CD4-positive, alpha-beta memory T cell (primary cell): ENCODE measurements around the gene OR10P1. TPM values are rescaled to one million over a fixed set of nuclear protein-coding genes. Genes with fewer than 3 reads are reported as not detected.
"Not testable (repeated sequence)": the region's sequence is repeated elsewhere in the genome, so short reads cannot be mapped to it uniquely, and the experiment has no call there.

Source experiments
- CTCF ChIA-PET: fragments of 350-600 bp; sonication (Branson Sonifier 250); formaldehyde crosslinking; loops from one replicate; lab custom pipeline; 2021; ENCODE audit warnings: inconsistent platforms; ENCODE audit not compliant: partially characterized antibody; lab: Charles Lee
- POLR2A ChIA-PET: fragments of 350-600 bp; sonication (Branson Sonifier 250); formaldehyde crosslinking; loops from one replicate; lab custom pipeline; 2021; ENCODE audit not compliant: partially characterized antibody; lab: Charles Lee
- DNase-seq, 5 donors: peaks; one replicate each; pipeline versions ENCODE4 v3.0.0 to v3.0.0-alpha.2; 2020 to 2022; ENCODE audit warnings: mixed read lengths in 1 of 5
- H3K27ac ChIP-seq: one replicate; pipeline ENCODE4 v1.7.0; 2013; ENCODE audit warnings: low read depth, low read length
- H3K27me3 ChIP-seq: 2 replicates; pipeline ENCODE4 v1.7.0; 2013; ENCODE audit warnings: mild to moderate bottlenecking, low read length, moderate library complexity; ENCODE audit not compliant: insufficient read depth
- H3K36me3 ChIP-seq: 2 replicates; pipeline ENCODE4 v1.7.0; 2013; ENCODE audit warnings: mild to moderate bottlenecking, low read length, moderate library complexity; ENCODE audit not compliant: insufficient read depth
- H3K4me1 ChIP-seq: 2 replicates; pipeline ENCODE4 v1.7.0; 2013; ENCODE audit warnings: mild to moderate bottlenecking, low read length, moderate library complexity; ENCODE audit not compliant: insufficient read depth
- H3K4me3 ChIP-seq, 2 donors: one replicate each; pipeline ENCODE4 v1.7.0; 2013; ENCODE audit warnings: low read length in 2 of 2, mild to moderate bottlenecking in 1 of 2
- H3K9me3 ChIP-seq, 2 donors: one replicate each; pipeline ENCODE4 v1.7.0; 2013; ENCODE audit warnings: low read length in 2 of 2, control low read depth in 1 of 2; ENCODE audit not compliant: control insufficient read depth in 1 of 2
- H3K27ac Mint-ChIP-seq, 7 donors: one replicate each; pipeline ENCODE4 v1.8.0; 2020 to 2021; ENCODE audit warnings: mixed read lengths in 7 of 7, mild to moderate bottlenecking in 6 of 7, inconsistent platforms in 3 of 7, moderate library complexity in 3 of 7
- H3K27me3 Mint-ChIP-seq, 2 donors: one replicate each; pipeline ENCODE4 v1.8.0; 2020 to 2021; ENCODE audit warnings: mixed read lengths in 2 of 2
- H3K36me3 Mint-ChIP-seq, 2 donors: one replicate each; pipeline ENCODE4 v1.8.0; 2020 to 2021; ENCODE audit warnings: mixed read lengths in 2 of 2, inconsistent platforms in 1 of 2, mild to moderate bottlenecking in 1 of 2
- H3K4me1 Mint-ChIP-seq, 4 donors: one replicate each; pipeline ENCODE4 v1.8.0; 2020 to 2021; ENCODE audit warnings: mixed read lengths in 4 of 4, mild to moderate bottlenecking in 1 of 4
- H3K4me3 Mint-ChIP-seq, 8 donors: one replicate each; pipeline ENCODE4 v1.8.0; 2020 to 2021; ENCODE audit warnings: mixed read lengths in 8 of 8, mild to moderate bottlenecking in 7 of 8, moderate library complexity in 6 of 8, inconsistent platforms in 3 of 8
- H3K9me3 Mint-ChIP-seq, 8 donors: one replicate each; pipeline ENCODE4 v1.8.0; 2020 to 2021; ENCODE audit warnings: mixed read lengths in 8 of 8, mild to moderate bottlenecking in 5 of 8, inconsistent platforms in 3 of 8, moderate library complexity in 1 of 8
- intact Hi-C: fragments of 100-400 bp; cut with micrococcal nuclease; formaldehyde crosslinking; loops from one replicate; pipeline ENCODE4 v1.15.1; 2023
- polyA plus RNA-seq, 2 donors: library from polyadenylated mRNA; unstranded; fragments of 300-500 nt; fragmentation: Illumina TruSeq; gene quantifications; one replicate each; pipeline ENCODE4 v1.2.3, GENCODE V29; 2021
- total RNA-seq, 2 experiments: library from RNA; stranded (reverse); gene quantifications; one replicate each; pipeline ENCODE4 v1.2.3, GENCODE V29; 2021

Gene OR10P1
- total and polyA plus RNA-seq, 4 experiments from 2014 or later = not detected

- H3K9me3 Mint-ChIP-seq, H3K36me3 ChIP-seq, H3K27ac ChIP-seq, H3K9me3 ChIP-seq, H3K4me3 ChIP-seq, CTCF ChIA-PET, POLR2A ChIA-PET, H3K4me3 Mint-ChIP-seq, H3K36me3 Mint-ChIP-seq, H3K27ac Mint-ChIP-seq, H3K27me3 ChIP-seq, H3K4me1 ChIP-seq, DNase-seq, intact Hi-C loops, H3K27me3 Mint-ChIP-seq: not testable (repeated sequence)
- H3K4me1 Mint-ChIP-seq = peaks cover 9 to 16% (median 12%) of the 10 kb centered on the region in 4 donors
Observed at GRCh38 chr12:55650620-55651298, 14.1 kb downstream of the OR10P1 start.

GRCh38 chr12:55651299-55651683 is 14.6 kb downstream of the OR10P1 start:
- POLR2A ChIA-PET = no interaction called here
- intact Hi-C loops = no loop called here

GRCh38 chr12:55652352-55652751 is 15.7 kb downstream of the OR10P1 start:
- H3K36me3 ChIP-seq = no peaks in the 10 kb centered on the region
- peaks cover 2% of the 10 kb centered on the region for H3K4me1 ChIP-seq
- DNase-seq = no peak
- no peaks in the 10 kb centered on the region for H3K9me3 ChIP-seq
- no peak overlapping the region for H3K4me3 ChIP-seq
- ChIA-PET CTCF (no interaction called here), POLR2A (no interaction called here)
- Mint-ChIP-seq H3K9me3 (peaks cover 0 to 2% (median 0%) of the 10 kb centered on the region in 8 donors), H3K36me3 (no peaks in the 10 kb centered on the region), H3K4me3 (no peak overlapping the region), H3K4me1 (peaks cover 0 to 6% (median 5%) of the 10 kb centered on the region in 4 donors), H3K27ac (no peak overlapping the region), H3K27me3 (no peaks in the 10 kb centered on the region)
- no peaks in the 10 kb centered on the region for H3K27me3 ChIP-seq
- H3K27ac ChIP-seq = no peak overlapping the region
- intact Hi-C loops = no loop called here

More at GRCh38 chr12:55651299-55651683, 14.6 kb downstream of the OR10P1 start:
- no peaks in the 10 kb centered on the region for H3K27me3 Mint-ChIP-seq
- peaks cover 5 to 11% (median 8%) of the 10 kb centered on the region in 4 donors for H3K4me1 Mint-ChIP-seq
- H3K4me1 ChIP-seq = peaks cover 7% of the 10 kb centered on the region
- no peak overlapping the region for H3K4me3 Mint-ChIP-seq
- no peak for DNase-seq
- H3K9me3 ChIP-seq = no peaks in the 10 kb centered on the region
- H3K27ac Mint-ChIP-seq = no peak overlapping the region
- H3K4me3 ChIP-seq = no peak overlapping the region
- CTCF ChIA-PET = no interaction called here
- H3K36me3 Mint-ChIP-seq = no peaks in the 10 kb centered on the region
- peaks cover 0 to 2% (median 0%) of the 10 kb centered on the region in 8 donors for H3K9me3 Mint-ChIP-seq
- H3K27me3 ChIP-seq = no peaks in the 10 kb centered on the region
- H3K36me3 ChIP-seq = no peaks in the 10 kb centered on the region
- no peak overlapping the region for H3K27ac ChIP-seq

GRCh38 chr12:55653031-55653430 is 16.3 kb downstream of the OR10P1 start:
- Histone ChIP-seq H3K4me1 (peaks cover 2% of the 10 kb centered on the region), H3K9me3 (no peaks in the 10 kb centered on the region), H3K27ac (no peak overlapping the region), H3K27me3 (no peaks in the 10 kb centered on the region), H3K4me3 (no peak overlapping the region), H3K36me3 (no peaks in the 10 kb centered on the region)
- POLR2A ChIA-PET = no interaction called here
- Mint-ChIP-seq H3K27me3 (no peaks in the 10 kb centered on the region), H3K27ac (peak overlapping the region in 1 of 7 donors; percentile 48), H3K4me1 (peaks cover 0 to 6% (median 5%) of the 10 kb centered on the region in 4 donors), H3K36me3 (no peaks in the 10 kb centered on the region), H3K4me3 (no peak overlapping the region), H3K9me3 (peaks cover 0 to 2% (median 0%) of the 10 kb centered on the region in 8 donors)
- intact Hi-C loops = no loop called here
- DNase-seq = peak in 1 of 5 donors; percentile 21
- CTCF ChIA-PET = no interaction called here

GRCh38 chr12:55654511-55655214 is 18.0 kb downstream of the OR10P1 start:
- CTCF ChIA-PET = interaction anchor here (1.0 to 6.0 kb wide), 5 partner anchors 9 to 54 kb away, joined by 3 to 137 read pairs (median 5); a partner anchor contains a TSS

GRCh38 chr12:55657212-55657611 is 20.5 kb downstream of the OR10P1 start:
- ChIA-PET POLR2A (interaction anchor here (2.3 kb wide), 1 partner anchor 11 kb away, joined by 7 read pairs; no protein-coding TSS in a partner anchor), CTCF (interaction anchor here (0.6 to 6.0 kb wide), 12 partner anchors 12 to 456 kb away, joined by 3 to 137 read pairs (median 10); partner anchors contain the start of gene BLOC1S1)
- no peak overlapping the region for H3K4me3 ChIP-seq
- intact Hi-C loops = loop anchor here (2.0 kb wide), 1 partner anchor 38 kb away; no protein-coding TSS in a partner anchor
- H3K9me3 Mint-ChIP-seq = peaks cover 0 to 2% (median 0%) of the 10 kb centered on the region in 8 donors
- no peak overlapping the region for H3K27ac Mint-ChIP-seq
- H3K9me3 ChIP-seq = no peaks in the 10 kb centered on the region
- no peaks in the 10 kb centered on the region for H3K27me3 Mint-ChIP-seq
- no peak for DNase-seq
- no peaks in the 10 kb centered on the region for H3K36me3 Mint-ChIP-seq
- no peaks in the 10 kb centered on the region for H3K36me3 ChIP-seq
- no peak overlapping the region for H3K4me3 Mint-ChIP-seq
- H3K27me3 ChIP-seq = no peaks in the 10 kb centered on the region
- H3K4me1 Mint-ChIP-seq = peaks cover 0 to 5% (median 4%) of the 10 kb centered on the region in 4 donors
- H3K4me1 ChIP-seq = peaks cover 2% of the 10 kb centered on the region
- H3K27ac ChIP-seq = no peak overlapping the region

More at GRCh38 chr12:55654511-55655214, 18.0 kb downstream of the OR10P1 start:
- intact Hi-C loops = no loop called here
- H3K36me3 ChIP-seq = no peaks in the 10 kb centered on the region
- POLR2A ChIA-PET = no interaction called here
- no peak overlapping the region for H3K4me3 ChIP-seq
- H3K4me3 Mint-ChIP-seq = no peak overlapping the region
- DNase-seq = no peak
- H3K36me3 Mint-ChIP-seq = no peaks in the 10 kb centered on the region
- H3K4me1 Mint-ChIP-seq = peaks cover 0 to 6% (median 5%) of the 10 kb centered on the region in 4 donors
- H3K9me3 Mint-ChIP-seq = peaks cover 0 to 2% (median 0%) of the 10 kb centered on the region in 8 donors
- no peaks in the 10 kb centered on the region for H3K27me3 Mint-ChIP-seq
- no peak overlapping the region for H3K27ac ChIP-seq
- no peaks in the 10 kb centered on the region for H3K27me3 ChIP-seq
- no peak overlapping the region for H3K27ac Mint-ChIP-seq
- H3K4me1 ChIP-seq = peaks cover 2% of the 10 kb centered on the region
- H3K9me3 ChIP-seq = no peaks in the 10 kb centered on the region

GRCh38 chr12:55658212-55658611 is 21.5 kb downstream of the OR10P1 start:
- intact Hi-C loops = no loop called here
- Mint-ChIP-seq H3K9me3 (no peaks in the 10 kb centered on the region), H3K4me1 (peaks cover 0 to 2% (median under 1%) of the 10 kb centered on the region in 4 donors), H3K27ac (no peak overlapping the region), H3K4me3 (no peak overlapping the region), H3K36me3 (no peaks in the 10 kb centered on the region), H3K27me3 (peaks cover 3 to 4% of the 10 kb centered on the region in 2 donors)
- Histone ChIP-seq H3K27ac (no peak overlapping the region), H3K4me3 (no peak overlapping the region), H3K36me3 (no peaks in the 10 kb centered on the region), H3K4me1 (no peaks in the 10 kb centered on the region), H3K9me3 (no peaks in the 10 kb centered on the region), H3K27me3 (no peaks in the 10 kb centered on the region)
- ChIA-PET CTCF (interaction anchor here (0.5 to 6.0 kb wide), 6 partner anchors 13 to 1810 kb away, joined by 3 to 137 read pairs (median 8); no protein-coding TSS in a partner anchor), POLR2A (interaction anchor here (2.3 kb wide), 1 partner anchor 12 kb away, joined by 7 read pairs; no protein-coding TSS in a partner anchor)
- DNase-seq = no peak
